Esophagus muscularis mucosa (tissue), 3 donors: Measurements from ENCODE around the gene WNT9A.

Experiments used
- POLR2A ChIP-seq: fragments of 450-650 bp; IDR thresholded peaks from one replicate; pipeline ENCODE4 v1.6.1; 2017; ENCODE audit warnings: antibody characterized with exemption, moderate library complexity, mild to moderate bottlenecking, low read depth
- TF ChIP-seq, protein P1 (sequence below), 3 experiments: fragments of 200-600 bp in 2 of 3; fragments of 450-650 bp in 1 of 3; sonication (generic) in 2 of 3; IDR thresholded peaks; one replicate each; pipeline ENCODE4 v1.5.1; 2017 to 2019; ENCODE audit warnings: antibody characterized with exemption in 3 of 3, mild to moderate bottlenecking in 2 of 3, moderate library complexity in 1 of 3

DNA sequence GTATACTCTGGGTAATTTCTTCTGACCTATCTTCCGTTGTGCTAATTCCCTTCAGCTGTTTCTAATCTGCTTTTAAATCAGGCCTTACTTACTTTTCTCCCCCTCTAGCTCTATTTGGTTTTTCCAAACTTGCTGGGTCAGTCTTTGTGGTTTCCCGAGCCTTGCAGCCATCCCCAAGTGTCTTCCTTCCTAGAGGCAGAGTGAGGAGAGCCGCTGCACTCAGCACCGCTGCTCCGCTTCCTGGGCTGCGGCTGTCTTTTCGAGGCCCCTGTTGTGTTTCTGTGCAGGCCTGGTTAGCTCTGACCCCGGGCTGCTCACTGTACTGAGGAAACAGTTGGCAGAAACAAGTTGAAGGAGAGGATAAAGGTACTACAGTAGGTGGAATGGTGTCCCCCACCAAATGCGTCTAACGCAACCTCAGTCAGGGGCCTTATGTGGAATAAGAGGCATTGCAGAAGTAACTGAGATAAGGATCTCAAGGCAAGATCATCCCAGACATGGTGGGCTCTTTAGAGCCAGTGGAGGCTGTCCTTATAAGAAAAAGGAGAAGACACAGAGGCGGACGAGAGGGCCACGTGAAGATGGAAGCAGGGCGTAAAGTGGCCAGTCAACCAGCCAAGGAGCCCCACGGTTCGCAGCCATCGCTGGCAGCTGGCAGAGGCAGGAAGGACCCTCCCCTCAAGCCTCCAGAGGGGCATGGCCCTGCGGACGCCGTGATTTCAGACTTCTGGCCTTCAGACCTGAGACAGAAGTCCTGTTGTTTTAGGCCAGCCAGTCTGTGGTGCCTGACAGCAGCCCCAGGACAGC, 10.5 kb downstream of the WNT9A start:
- no peak for TF ChIP-seq POLR2A
- TF ChIP-seq, protein P1, sequence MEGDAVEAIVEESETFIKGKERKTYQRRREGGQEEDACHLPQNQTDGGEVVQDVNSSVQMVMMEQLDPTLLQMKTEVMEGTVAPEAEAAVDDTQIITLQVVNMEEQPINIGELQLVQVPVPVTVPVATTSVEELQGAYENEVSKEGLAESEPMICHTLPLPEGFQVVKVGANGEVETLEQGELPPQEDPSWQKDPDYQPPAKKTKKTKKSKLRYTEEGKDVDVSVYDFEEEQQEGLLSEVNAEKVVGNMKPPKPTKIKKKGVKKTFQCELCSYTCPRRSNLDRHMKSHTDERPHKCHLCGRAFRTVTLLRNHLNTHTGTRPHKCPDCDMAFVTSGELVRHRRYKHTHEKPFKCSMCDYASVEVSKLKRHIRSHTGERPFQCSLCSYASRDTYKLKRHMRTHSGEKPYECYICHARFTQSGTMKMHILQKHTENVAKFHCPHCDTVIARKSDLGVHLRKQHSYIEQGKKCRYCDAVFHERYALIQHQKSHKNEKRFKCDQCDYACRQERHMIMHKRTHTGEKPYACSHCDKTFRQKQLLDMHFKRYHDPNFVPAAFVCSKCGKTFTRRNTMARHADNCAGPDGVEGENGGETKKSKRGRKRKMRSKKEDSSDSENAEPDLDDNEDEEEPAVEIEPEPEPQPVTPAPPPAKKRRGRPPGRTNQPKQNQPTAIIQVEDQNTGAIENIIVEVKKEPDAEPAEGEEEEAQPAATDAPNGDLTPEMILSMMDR (IDR thresholded peaks at IDR 0.05), result no peak
